HG03520 (cell line): Measurements from ENCODE around the gene TEPSIN.
"Not testable (repeated sequence)": the region's sequence is repeated elsewhere in the genome, so short reads cannot be mapped to it uniquely, and the experiment has no call there.

ENCODE experiments used
- ATAC-seq: cut with Tn5 transposase; IDR thresholded peaks from one replicate; pipeline ENCODE4 v1.9.1; 2021; ENCODE audit warnings: mild to moderate bottlenecking, moderate library complexity; ENCODE audit not compliant: unreplicated experiment

The TEPSIN gene

DNA sequence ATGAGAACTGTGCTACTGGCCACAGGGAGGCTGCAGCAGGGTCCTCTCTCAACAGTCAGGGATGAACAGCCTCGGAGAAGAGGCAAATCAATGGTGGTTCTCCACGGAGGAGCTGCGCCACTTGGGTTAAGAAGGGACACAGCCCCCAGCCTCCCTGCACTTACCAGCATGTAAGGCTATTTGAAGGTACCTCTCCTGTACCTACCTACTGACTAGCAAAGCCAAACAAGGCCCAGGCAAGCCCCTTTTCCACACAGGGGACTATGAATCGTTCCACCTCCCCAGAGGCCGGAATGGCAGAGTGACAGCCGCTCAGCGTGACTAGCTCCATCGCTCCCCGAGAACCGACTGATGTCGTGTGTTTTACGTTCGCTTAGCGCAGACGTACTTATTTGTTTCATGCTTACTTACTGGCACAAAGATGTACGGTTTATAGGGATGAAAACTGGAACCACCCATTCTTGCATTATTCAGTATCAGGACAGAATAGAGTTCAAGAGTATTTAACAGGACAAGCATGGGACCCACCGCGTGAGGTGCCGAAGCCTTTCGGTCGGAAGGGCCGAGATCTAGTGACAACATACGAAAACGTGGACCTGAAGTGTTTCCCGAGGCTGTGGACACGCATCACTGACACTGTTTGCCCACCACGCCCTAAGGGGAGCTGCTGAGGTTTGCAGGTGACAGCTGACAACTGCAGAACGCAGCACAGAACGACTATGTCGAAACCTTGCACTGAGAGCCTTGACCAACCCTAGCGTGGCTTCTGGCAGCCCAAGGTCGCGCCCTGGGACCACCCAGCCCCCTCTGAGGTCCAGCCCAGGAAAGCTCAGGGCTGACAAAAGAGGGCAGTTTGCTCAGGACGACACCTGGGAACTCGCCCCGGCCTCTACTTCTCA, 1.0 kb downstream of the TEPSIN start:
- no peak for ATAC-seq

DNA sequence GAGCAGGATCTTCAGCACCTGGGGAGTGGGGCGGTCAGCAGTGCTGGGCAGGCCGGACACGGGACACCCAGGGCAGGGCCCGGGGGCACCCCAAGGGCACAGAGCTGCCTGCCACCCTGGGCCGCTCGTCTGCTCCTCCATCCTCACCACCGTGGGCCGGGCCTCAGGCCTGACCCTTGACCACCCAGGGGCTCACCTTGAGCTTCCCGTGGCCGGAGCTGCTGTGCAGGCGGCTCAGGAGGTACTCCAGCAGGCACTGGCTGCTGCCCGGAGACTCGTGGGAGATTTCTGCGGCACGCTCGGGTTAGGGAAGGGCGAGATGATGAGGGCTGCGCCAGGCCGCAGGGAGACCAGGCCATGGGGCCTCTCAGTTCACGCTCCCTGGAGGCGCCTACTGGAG, 2.1 kb downstream of the TEPSIN start:
- ATAC-seq: no peak

DNA sequence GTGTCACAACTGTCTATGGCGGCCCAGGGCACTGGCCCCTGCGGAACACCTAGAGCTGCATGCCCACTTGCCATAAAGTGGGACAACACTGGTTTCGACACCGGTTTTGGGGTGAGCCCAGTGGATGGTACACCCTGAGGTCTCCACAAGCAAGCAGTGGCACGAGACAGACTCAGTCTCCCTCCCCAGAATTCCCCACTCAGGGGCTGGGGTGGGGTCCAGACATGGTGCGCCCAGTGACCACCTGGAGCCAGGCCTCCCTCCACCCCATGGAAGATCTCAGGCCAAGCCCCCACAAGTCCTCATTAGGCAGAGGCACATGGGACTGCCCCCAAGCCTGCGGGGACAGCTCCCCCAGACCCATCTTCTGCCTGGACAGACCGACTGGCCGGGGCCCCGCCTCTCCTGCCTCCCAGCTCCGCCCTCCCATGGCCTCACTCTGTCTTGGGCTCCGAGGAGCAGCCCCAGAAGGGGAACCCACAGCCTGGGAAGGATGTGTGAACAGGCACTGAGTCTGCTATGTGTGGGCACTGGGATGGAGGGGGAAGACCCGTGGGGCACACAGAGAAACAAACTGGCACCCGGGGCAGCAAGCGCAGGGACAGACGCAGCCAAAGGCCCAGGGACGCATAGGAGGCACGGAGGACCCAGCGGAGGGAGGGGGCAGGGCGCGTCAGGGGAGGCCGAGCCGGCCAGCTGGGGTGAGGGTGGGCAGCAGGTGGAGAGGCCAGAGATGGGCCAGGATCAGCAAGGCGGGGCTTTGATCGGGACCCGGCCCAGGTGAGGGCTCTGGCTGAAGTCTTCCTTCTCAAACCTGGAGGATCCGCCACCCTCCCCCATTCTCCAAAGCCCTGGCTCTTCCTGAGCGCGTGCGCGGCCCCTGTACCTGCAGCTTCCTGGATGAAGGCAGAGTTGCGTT, 2.8 kb downstream of the TEPSIN start:
- no peak for ATAC-seq

DNA sequence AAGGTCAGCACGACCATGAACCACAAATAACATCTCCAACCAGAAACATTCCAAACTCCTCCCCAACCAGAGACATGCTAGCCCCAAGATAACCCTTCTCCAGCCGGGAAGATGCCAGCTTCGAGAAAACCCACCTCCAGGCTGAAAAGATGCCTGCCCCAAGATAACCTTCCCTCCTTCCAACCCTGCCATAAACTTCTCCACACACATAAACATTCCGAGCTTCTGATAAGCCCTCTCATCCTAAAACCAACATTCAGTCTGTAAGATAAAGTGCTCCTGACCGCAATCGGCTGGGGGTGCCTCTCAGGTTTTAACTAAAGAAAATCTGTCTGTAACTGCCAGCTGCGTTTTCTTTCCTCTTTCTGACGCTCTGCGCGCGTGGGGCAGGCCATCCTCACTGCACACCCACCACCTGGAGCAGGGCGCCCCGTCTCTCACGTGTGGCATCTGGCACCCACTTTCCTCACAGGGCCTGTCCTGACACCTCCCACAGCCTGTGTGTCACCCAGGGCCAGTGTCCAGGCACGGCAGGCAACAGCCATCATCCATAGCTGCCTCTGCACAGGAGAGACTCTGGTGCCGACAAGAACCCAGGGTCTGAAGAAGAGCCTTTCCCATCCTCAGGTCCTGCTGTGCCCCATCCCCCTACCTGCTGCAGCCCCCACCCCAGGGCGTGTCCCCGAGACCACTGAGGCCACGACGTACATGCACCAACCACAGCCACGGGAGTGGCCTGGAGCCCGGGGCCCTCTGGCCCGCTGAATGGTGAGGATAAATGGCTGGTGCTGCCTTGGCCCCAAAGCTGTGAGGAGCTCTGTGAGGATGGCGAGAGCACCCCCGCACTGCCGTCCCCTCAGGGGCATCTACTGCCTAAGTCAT, 3.7 kb downstream of the TEPSIN start:
- no peak for ATAC-seq

DNA sequence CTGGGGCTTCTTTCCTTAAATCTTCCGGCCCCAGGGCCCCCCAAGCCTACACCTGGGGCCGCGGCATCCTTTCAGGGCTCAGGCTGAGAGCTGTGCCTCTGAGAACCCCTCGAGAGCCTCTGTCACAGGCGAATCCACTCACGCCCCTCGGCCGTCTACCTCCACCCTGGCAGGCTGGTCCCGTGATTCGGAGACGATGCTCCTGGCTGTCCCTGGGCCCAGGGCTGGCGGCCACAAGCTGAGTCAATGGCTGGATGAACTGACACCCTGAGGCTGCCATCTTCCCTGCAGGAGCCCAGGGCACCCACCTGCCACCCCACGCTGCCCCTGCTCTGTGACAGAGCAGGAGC, 4.4 kb downstream of the TEPSIN start:
- no peak for ATAC-seq

DNA sequence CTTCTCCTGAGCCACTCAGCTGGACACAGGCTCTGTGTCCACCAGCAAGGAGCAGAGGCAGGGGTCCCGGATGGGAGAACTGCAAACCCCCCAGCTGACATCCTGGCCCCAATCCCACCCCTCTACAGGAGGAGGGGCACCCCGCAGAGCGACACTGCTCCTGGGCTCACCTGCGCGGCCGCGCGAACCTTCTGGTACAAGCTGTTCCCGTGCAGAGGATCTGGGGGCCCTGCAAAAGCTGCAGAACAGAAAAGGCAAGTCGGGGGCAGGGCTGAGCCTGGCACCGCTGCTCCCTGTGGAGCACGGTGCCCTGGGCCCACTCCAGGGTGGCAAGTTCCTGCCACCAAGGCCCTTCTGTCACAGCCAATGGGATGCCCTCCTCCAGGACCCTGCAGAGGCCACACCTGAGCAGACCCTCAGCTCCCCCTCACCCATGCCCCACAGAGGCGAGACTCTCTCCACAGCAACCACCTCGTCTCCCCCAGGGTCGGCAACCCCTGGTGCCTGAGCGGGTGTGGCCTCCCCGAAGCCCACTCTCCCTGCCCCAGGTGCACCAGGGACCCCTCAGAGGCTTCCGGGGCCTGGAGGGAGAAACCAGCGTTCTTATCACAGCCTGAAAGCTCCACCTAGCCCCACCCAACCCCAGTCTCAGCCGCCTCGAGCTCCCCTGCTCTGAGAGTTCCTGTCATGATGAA, 4.9 kb downstream of the TEPSIN start:
- ATAC-seq: no peak

DNA sequence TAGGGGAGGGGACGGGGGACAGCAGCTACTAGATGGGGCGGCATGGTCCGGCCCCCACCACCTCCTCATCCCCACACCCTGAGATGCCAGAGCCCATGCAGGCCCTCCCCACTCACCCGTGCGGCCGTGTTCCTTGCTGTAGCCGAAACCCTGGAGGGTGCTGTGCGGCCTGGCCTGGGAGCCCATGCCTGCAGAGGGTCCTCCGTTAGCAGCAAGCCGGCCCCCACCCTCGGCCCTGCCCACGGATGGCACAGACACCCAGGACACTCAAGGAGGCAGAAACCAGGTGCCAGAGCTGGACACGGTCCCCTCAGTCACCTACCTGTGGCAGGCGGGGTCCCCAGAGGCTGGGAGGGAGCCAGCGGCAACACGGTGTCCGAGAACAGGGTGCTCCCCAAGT, 5.5 kb downstream of the TEPSIN start:
- no peak for ATAC-seq

DNA sequence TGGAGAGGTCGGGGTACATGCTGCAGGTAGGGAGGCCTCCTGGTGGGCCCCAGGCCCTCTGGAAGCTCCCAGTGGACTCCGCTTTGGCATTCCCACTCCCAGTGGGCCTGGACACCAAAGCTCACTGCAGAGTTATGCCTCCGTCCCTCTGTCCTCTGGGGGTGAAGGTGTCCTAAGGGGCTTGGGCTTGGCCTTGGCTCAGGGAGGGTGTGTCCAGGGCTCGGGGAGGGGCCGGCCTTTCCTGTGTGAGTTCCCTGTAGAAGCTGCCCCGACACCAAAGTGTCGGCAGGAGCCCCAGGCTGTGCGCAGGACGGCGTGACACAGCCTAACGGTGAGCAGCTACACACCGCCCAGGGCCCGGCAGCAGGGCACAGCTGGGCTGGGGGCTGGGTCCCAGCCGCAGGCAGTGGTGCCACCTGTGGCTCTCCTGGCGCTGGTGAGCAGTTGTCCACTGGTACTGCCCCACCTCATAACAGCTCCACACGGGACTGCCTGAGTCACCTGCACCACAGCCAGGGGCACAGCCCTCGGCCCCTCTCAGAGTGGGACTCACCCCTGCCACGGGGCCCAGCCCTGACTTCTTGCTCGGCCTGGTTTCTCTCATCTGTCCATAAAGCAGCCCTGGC, 6.1 kb downstream of the TEPSIN start:
- ATAC-seq: no peak

DNA sequence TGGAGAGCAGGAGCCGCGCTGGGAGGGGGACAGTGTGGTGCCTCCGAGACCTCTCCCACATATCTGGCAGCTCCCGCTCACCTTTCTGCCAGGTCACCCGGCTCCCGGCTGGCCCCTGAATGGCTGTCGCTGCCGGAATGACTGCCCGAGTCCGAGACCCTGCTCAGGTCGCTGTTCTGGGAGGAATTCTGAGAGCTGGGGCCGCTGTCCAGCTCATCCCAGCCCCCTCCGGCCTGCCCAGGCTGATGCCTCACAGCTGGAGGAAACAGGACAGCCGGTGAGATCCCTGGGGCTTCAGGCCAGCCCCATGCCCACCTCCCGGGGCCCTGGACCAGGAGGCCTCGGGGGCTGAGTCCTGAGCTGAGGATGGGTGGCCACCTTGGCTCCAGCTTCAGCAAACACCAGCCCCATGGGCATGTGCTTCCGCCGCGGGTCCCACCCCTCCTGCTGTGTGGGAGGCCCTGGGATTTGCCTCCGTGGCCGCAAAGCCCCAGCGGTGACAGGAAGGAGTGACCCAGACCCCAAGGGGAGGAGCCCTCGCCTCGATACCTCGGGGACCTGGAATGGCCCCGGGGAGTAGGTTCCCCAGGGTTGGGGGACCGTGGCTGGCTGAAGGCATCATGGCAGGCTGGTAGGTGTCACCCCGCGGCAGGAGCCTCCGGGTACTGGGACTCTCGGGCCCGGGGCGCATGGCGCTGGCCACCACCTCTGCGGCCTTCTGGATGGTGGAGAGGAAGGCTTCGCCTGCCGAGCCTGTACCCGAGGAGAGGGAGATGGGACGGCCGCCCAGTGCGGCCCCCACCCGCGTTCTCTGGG, 6.9 kb downstream of the TEPSIN start:
- ATAC-seq: no peak

DNA sequence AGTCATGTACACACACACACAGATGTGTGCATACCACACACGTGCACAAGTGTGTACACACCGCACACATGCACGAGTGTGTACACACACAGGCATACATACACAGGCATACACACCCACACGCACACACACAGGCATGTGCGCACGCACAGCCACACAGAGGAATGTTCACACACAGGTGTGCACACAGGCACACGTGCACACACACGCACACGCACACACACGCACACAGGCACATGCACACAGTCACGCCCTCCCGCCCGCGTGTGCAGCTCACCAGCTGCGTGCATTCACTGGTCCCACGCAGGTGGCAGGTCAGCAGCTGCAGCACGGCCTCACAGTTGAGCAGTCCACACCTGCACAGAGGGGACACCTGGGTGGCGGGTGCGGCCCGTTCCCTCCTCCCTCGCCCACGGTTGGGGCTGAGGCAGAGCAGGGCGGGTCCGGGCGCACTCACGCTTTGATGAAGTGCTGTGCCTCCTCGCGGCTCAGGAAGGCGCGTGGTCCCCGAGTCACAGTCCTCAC, 7.7 kb downstream of the TEPSIN start:
- ATAC-seq: no peak

DNA sequence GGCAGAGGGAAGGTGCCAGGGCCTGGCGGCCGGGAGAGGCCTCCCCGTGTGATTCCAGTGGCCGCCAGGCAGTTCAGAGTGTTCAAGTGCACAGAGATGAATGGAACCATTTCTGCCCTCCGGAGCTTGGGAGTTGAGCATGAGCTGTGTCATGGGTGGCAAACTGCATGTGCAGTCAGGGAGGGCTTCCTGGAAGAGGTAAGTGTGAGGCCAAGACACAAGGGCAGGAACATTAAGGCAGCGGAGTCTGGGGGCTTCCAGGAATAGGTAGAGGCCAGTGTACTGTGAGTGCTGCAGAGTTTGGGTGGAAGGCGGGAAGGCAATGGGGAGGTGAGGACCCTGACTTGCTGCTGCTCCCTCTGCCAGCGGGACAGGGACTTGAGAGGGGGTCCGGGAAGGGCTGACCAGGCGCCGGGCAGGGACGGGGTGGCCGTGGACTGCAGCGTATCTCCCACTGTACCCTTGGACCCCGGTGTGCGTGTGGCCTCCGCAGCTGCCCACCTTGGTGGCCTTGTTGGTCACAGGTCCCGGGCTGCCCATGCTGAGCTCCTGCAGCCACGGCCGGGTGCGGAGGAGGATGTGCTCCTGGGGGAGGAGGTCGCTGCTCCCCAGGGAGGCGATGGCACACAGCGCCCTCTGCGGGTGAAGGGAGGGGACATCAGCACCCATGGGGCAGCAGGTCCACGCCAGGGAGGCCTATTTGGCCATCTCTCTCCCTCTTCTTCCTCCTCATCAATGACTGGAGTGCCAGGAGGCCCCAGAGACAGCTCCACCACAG, 8.6 kb downstream of the TEPSIN start:
- ATAC-seq: no peak

DNA sequence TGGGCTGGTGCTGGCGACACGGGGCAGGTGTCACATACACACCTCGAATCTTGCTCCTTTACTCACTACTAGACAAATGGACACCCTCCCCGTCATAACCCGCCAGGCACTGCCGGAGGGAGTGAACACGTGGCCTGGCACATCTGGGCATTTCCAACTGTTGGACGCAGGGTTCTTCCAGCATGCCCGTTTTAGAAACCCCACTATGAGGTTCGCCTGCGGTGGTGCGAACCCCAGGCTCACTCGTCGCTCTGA, 9.3 kb downstream of the TEPSIN start:
- no peak for ATAC-seq

DNA sequence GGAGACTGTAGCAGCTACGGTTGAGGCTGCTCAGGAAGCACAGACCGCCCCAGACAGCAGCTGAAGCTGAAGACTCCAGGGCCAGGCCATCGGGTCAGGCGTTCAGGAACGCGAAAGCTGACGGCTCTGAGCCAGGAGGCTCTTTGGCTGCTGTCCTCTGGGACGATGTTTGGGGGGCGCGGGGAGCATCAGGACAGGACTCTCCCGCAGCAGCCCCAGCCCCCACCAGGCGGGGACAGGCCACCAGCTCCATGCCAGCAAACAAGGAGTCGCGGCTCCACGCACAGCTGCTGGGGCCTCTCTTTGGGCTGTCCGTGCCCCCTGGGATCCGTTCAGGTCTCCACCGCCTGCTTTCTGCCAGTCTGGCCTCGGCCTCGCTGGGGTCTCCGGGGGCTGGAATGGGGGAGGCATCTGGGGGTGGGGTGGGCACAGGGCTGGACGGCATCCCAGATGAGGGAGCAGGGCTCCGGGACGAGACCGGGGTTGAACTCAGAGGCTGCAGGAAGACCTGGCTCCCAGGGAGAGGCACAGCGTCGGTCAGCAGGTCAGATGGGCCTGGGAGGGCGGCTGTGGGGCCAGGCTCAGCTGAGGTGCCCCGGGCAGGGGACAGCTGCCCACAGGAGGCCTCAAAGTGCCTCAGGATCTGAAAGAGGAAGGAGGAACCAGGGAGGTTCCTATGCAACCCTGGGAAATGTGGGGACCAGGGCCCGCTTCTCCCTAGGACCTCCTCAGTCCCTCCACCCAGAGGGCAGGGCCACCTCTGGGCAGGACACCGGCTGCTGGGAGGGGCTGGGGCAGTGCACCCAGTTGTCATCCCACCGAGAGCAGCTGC, 9.8 kb downstream of the TEPSIN start:
- ATAC-seq: no peak

DNA sequence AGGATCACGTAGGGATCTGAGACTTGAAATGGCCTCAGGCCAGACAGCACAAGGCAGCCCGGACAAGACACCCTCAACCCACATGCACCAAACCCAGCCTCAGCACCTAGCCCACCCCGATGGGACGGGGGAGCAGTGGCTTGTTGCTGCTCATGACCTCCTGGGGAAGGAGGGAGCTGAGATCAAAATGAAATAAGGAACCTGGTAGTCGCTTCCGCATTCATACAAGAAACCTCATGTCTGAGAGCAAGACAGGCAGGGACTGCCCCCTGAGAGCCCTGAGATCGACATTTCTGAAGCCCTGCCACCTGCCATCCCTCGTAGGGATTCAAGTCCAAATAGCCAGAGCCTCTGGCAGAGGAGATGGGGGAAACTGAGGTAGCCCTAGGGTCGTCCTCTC, 10.4 kb downstream of the TEPSIN start:
- no peak for ATAC-seq

DNA sequence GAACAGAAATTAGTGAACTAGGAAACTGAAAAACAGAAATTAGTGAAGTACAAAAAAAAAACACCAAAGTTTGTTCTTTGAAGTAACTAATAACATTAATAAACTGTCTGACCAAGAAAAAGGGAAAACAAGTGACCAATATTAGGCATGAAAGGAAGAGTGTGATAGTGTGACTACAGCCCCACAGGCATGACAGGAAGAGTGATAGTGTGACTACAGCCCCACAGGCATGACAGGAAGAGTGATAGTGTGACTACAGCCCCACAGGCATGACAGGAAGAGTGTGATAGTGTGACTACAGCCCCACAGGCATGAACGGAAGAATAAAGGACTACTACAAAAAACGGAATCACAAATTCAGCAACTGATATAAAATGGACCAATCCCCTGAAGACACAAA, 11.2 kb downstream of the TEPSIN start:
- not testable (repeated sequence) for ATAC-seq

DNA sequence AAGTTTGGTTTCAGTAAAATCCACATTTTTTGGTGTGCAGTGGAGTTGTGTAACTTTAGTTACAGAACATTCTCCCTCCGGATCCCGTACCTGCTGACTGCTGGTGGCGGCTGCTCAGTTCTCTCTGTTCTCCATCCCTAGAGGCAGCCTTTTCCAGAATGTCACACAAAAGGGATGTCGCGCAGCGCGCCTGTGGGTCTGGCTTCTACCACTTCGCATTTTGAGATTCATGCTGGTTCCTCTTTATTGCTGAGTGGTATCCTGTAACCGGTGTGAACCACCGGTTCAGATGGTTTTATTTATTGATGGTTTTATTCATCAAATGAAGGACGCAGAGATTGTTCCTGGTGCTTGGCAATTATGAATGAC, 15.1 kb downstream of the TEPSIN start:
- ATAC-seq: no peak

DNA sequence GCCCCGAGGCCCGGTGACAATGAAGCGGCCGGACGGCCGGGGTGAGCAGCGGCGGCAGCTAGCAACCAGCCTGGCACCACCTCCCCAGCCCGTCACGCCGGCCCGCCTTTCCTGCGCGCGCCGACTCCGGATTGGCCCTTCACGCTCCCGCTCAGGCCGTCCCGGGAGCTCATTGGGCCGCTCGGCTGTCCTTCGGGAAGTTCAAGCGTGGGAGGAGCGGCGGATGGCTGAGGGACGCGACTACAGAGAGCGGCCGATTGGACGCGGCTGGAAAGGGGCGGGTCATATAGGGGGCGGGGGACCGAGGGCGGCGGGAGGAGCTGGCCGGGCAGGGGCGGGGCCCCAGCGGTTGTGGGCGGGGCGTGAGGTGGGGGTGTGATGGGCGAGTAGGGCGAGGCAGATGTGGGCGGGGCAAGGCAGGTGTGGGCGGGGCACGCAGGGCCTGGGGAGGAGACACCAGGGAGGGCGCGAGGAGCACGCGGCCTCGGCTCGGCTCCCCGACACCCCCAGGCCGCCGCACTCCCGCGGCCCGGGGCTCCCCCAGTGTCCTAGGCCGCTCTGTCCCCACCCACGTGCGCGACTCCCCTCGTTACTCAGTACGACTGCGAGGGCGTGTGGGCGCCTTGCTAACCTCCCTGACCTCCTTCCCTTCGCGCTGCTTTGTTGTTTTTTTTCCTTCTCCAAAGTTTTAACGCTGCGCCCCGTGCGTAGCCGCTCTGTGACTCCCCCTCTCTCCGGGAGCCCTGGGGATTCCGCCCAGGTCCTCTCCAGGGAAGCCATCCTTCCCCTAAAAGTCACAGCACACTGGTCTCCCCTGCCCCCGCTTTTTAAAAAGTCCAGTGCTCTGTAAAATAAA, 15.7 kb downstream of the TEPSIN start, which contains the start of gene CEP131:
TSS of gene CEP131 (minus strand) at position 60 of the 856 bp plus-strand sequence. CDS start 2,909 bp downstream, outside the sequence.
- peak; percentile 93 for ATAC-seq
